ENCODE data around the gene RIN3.

GRCh38 chr14:92716131-92716530 lies 202.6 kb downstream of the RIN3 start:
- TF ChIP-seq, protein P1, sequence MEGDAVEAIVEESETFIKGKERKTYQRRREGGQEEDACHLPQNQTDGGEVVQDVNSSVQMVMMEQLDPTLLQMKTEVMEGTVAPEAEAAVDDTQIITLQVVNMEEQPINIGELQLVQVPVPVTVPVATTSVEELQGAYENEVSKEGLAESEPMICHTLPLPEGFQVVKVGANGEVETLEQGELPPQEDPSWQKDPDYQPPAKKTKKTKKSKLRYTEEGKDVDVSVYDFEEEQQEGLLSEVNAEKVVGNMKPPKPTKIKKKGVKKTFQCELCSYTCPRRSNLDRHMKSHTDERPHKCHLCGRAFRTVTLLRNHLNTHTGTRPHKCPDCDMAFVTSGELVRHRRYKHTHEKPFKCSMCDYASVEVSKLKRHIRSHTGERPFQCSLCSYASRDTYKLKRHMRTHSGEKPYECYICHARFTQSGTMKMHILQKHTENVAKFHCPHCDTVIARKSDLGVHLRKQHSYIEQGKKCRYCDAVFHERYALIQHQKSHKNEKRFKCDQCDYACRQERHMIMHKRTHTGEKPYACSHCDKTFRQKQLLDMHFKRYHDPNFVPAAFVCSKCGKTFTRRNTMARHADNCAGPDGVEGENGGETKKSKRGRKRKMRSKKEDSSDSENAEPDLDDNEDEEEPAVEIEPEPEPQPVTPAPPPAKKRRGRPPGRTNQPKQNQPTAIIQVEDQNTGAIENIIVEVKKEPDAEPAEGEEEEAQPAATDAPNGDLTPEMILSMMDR (IDR thresholded peaks at IDR 0.05), result no peak
- no peak for TF ChIP-seq POLR2A (IDR thresholded peaks at IDR 0.05)
